Transverse colon (tissue), 3 donors: ENCODE measurements around the gene PTPRN2.

ENCODE experiments used
- POLR2A ChIP-seq: fragments of 450-650 bp; IDR thresholded peaks from one replicate; pipeline ENCODE4 v1.6.1; 2016; ENCODE audit warnings: antibody characterized with exemption, mild to moderate bottlenecking, moderate library complexity
- TF ChIP-seq, protein P1 (sequence below), 5 experiments: fragments of 200-600 bp in 3 of 5; fragments of 450-650 bp in 2 of 5; sonication (generic) in 3 of 5; IDR thresholded peaks; 1 replicate in 2 of 5; 2 replicates in 3 of 5; pipeline ENCODE4 v1.5.1; 2016 to 2017; ENCODE audit warnings: antibody characterized with exemption in 5 of 5, inconsistent platforms in 3 of 5, mild to moderate bottlenecking in 2 of 5, moderate library complexity in 1 of 5

DNA sequence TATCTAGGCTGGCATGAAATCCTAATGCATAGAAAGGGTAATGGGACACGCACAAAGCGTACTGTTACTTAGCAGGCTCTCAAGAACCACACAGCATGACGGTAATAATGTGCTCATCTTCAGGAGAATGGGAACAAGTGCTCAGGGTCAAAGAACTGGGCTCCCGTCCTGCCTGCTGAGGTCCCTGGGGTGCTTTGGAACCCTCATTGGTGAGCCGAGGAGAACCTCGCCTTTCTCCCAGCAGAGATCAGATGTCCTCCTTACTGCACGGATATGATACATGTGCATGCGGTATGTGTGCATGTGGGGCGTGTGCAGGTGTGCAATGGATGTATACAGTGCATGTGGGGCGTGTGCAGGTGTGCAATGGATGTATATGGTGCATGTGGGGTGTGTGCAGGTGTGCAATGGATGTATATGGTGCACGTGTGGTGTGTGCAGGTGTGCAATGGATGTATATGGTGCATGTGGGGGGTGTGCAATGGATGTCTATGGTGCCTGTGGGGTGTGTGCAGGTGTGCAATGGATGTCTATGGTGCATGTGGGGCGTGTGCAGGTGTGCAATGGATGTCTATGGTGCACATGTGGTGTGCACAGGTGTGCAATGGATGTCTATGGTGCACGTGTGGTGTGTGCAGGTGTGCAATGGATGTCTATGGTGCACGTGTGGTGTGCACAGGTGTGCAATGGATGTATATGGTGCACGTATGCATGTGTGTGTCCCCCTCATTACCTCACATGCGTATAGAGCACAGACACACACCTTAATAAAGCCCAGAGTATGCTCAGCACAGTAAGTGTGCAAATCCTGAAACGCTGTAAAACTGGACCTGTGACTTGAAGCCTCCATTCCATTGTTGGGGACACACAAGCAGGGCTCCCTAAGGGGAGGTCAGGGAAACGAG, 336.3 kb downstream of the PTPRN2 start:
- TF ChIP-seq, protein P1, sequence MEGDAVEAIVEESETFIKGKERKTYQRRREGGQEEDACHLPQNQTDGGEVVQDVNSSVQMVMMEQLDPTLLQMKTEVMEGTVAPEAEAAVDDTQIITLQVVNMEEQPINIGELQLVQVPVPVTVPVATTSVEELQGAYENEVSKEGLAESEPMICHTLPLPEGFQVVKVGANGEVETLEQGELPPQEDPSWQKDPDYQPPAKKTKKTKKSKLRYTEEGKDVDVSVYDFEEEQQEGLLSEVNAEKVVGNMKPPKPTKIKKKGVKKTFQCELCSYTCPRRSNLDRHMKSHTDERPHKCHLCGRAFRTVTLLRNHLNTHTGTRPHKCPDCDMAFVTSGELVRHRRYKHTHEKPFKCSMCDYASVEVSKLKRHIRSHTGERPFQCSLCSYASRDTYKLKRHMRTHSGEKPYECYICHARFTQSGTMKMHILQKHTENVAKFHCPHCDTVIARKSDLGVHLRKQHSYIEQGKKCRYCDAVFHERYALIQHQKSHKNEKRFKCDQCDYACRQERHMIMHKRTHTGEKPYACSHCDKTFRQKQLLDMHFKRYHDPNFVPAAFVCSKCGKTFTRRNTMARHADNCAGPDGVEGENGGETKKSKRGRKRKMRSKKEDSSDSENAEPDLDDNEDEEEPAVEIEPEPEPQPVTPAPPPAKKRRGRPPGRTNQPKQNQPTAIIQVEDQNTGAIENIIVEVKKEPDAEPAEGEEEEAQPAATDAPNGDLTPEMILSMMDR (IDR thresholded peaks at IDR 0.05), result no peak
- no peak for TF ChIP-seq POLR2A
